NT2/D1 (cell line): ENCODE data around the gene RAB7A.
A peak's percentile ranks its signal among the peaks of the same experiment; 100 is the strongest.
"Not testable (repeated sequence)": the region's sequence is repeated elsewhere in the genome, so short reads cannot be mapped to it uniquely, and the experiment has no call there.

Experiments
- DNase-seq: peaks from one replicate; pipeline ENCODE4 v3.0.0-alpha.2; 2011; ENCODE audit warnings: low read depth, low spot score
- H3K27me3 ChIP-seq: 2 replicates; pipeline ENCODE4 v1.6.0; 2011; ENCODE audit warnings: mild to moderate bottlenecking; ENCODE audit not compliant: insufficient read length, insufficient read depth
- H3K36me3 ChIP-seq: 2 replicates; pipeline ENCODE4 v1.6.1; 2011; ENCODE audit warnings: mild to moderate bottlenecking, low read length, mixed read lengths; ENCODE audit not compliant: insufficient read depth, insufficient read length
- H3K4me1 ChIP-seq: 2 replicates; pipeline ENCODE4 v1.5.1; 2011; ENCODE audit not compliant: insufficient read depth, insufficient read length
- H3K4me3 ChIP-seq: 2 replicates; pipeline ENCODE4 v1.5.1; 2011; ENCODE audit warnings: low read depth; ENCODE audit not compliant: insufficient read length
- H3K9ac ChIP-seq: 2 replicates; pipeline ENCODE4 v1.6.0; 2011; ENCODE audit warnings: low read depth; ENCODE audit not compliant: insufficient read length
- H3K9me3 ChIP-seq: 2 replicates; pipeline ENCODE4 v1.5.1; 2011; ENCODE audit warnings: mild to moderate bottlenecking, low read length; ENCODE audit not compliant: insufficient read depth
- SUZ12 ChIP-seq: IDR thresholded peaks from 2 replicates; pipeline ENCODE4 v1.6.1; 2011; ENCODE audit not compliant: insufficient read length, insufficient read depth; ENCODE audit errors: extremely low read depth
- YY1 ChIP-seq: IDR thresholded peaks from 2 replicates; pipeline ENCODE4 v1.6.1; 2011; ENCODE audit not compliant: insufficient read length, insufficient read depth
- ZNF274 ChIP-seq: IDR thresholded peaks from 2 replicates; pipeline ENCODE4 v1.6.1; 2011; ENCODE audit warnings: mild to moderate bottlenecking, low read depth, low read length

RAB7A gene

GRCh38 chr3:128823631-128824030, 97.6 kb downstream of the RAB7A start:
- H3K36me3 ChIP-seq: peaks cover 22% of the 10 kb centered on the region
- TF ChIP-seq YY1 (no peak), ZNF274 (no peak), SUZ12 (no peak)
- no peak overlapping the region for H3K9ac ChIP-seq
- H3K4me1 ChIP-seq: no peaks in the 10 kb centered on the region
- H3K4me3 ChIP-seq: no peak overlapping the region
- no peaks in the 10 kb centered on the region for H3K9me3 ChIP-seq
- DNase-seq: no peak
- no peaks in the 10 kb centered on the region for H3K27me3 ChIP-seq

DNA sequence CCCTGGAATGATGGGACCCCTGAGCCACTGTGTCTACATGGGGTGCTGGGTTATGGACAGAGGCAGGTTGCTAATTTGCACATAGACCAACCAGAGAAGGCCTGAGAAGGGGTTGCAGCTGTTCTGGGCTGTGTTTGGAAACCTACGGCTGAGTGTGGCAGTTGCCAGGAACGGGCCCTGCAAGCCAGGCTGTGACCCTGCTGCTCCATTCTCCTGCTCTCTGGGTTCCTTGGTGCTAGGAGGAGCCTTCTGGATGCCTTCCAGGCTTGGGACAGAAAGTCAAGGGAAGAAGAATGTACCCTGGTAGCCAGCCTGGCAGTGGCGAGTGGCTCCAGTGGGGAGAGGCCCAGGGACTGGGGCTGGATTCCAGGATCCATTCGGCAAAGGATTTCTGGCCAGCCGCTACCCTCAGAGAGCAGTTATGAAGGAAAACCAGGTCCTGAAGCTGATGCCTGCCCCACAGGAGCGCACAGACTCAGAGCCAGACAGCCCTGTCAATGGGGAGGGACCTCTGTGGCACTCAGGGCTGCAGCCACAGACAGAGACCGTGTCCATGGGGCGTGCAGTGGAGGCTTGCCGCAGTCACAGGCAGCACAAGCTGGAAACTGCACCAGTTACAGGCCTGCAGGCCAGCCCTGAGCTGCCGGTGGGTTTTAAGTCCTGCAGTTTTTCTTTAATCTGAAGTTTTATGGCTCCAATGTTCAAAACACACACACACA, 98.3 kb downstream of the RAB7A start:
- Histone ChIP-seq H3K9ac (peak overlapping the region; percentile 32), H3K4me3 (no peak overlapping the region), H3K36me3 (peaks cover 15% of the 10 kb centered on the region), H3K9me3 (no peaks in the 10 kb centered on the region), H3K27me3 (no peaks in the 10 kb centered on the region), H3K4me1 (no peaks in the 10 kb centered on the region)
- no peak for DNase-seq
- TF ChIP-seq YY1 (no peak), ZNF274 (no peak), SUZ12 (no peak)

GRCh38 chr3:128825117-128825725, 99.2 kb downstream of the RAB7A start:
- TF ChIP-seq SUZ12 (no peak), YY1 (no peak), ZNF274 (no peak)
- no peak for DNase-seq

DNA sequence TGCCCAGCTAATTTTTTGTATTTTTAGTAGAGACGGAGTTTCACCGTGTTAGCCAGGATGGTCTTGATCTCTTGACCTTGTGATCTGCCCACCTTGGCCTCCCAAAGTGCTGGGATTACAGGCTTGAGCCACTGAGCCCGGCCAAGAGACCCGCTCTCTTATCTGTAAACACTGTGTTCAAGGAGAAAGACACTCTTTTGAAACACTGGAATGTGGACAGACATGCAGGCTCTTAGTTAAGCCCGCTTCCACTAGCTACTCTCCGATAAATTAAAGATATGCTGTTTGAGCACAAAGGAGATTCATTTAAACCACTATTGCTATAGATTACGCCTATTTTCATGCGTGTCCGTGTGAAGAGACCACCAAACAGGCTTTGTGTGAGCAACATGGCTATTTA, 103.1 kb downstream of the RAB7A start:
- H3K36me3 ChIP-seq, H3K9ac ChIP-seq, DNase-seq, H3K9me3 ChIP-seq, H3K4me3 ChIP-seq, H3K4me1 ChIP-seq, H3K27me3 ChIP-seq: not testable (repeated sequence)

More at GRCh38 chr3:128825117-128825725, 99.2 kb downstream of the RAB7A start:
- no peak overlapping the region for H3K9ac ChIP-seq
- H3K9me3 ChIP-seq: no peaks in the 10 kb centered on the region
- H3K4me3 ChIP-seq: no peak overlapping the region
- H3K4me1 ChIP-seq: no peaks in the 10 kb centered on the region
- H3K36me3 ChIP-seq: peaks cover 10% of the 10 kb centered on the region
- no peaks in the 10 kb centered on the region for H3K27me3 ChIP-seq

GRCh38 chr3:128829925-128830625, 104.1 kb downstream of the RAB7A start:
- not testable (repeated sequence) for H3K9ac ChIP-seq, H3K4me3 ChIP-seq, H3K27me3 ChIP-seq, H3K9me3 ChIP-seq, H3K4me1 ChIP-seq, H3K36me3 ChIP-seq, DNase-seq

DNA sequence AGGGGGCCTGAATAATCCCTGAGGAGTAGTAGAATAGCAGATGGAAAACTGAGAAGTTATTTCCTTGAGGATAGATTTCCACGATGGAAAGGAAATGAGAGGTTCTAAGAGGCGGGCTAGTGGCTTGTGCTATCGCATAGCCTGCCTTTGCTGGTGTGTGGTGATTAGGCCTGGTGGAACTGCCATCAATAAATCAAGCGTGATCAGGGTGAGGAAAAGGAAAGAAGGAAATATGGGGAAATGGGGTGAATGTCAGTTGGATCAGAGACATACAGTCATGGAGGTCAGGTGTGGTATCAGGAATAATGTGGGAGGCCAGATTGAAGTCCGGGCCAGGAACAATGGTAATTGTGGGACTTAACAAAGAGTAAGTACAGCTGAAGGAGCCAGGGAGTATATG, 104.8 kb downstream of the RAB7A start:
- H3K36me3 ChIP-seq, H3K4me1 ChIP-seq, DNase-seq, H3K9me3 ChIP-seq, H3K27me3 ChIP-seq, H3K4me3 ChIP-seq, H3K9ac ChIP-seq: not testable (repeated sequence)

GRCh38 chr3:128832979-128833378, 107.0 kb downstream of the RAB7A start:
- H3K4me3 ChIP-seq, H3K9me3 ChIP-seq, H3K9ac ChIP-seq, H3K27me3 ChIP-seq, DNase-seq, H3K4me1 ChIP-seq, H3K36me3 ChIP-seq: not testable (repeated sequence)

DNA sequence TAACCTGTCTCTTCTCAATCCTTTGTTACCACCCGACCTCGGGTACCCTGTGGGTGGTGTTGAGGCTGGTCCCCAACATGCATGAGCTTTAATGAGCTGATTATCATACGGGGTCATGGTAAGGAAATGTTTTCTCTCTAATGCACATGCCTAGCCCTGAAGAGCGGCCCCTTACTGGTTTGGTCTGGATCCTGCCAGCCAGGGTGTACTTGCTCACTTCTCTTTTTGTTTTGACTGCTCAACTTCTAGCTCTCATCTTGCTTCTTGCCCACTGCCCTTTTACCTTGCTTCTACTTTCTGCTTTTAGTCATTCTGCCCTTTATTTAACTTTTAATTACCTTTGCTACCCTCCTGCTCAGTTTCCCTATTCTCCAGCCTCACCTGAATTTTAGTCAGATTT, 109.1 kb downstream of the RAB7A start:
- no peak overlapping the region for H3K9ac ChIP-seq

More for the DNA sequence above, 109.1 kb downstream of the RAB7A start:
- Histone ChIP-seq H3K36me3 (no peaks in the 10 kb centered on the region), H3K27me3 (no peaks in the 10 kb centered on the region), H3K4me3 (no peak overlapping the region), H3K9me3 (no peaks in the 10 kb centered on the region; the same call in 1 of the 2 replicates), H3K4me1 (no peaks in the 10 kb centered on the region)
- DNase-seq: no peak
- TF ChIP-seq SUZ12 (no peak), YY1 (no peak), ZNF274 (no peak)
